Left renal pelvis (tissue), 4 donors: ENCODE data around the gene TBL1XR1. TPM values are rescaled to one million over a fixed set of nuclear protein-coding genes. Genes with fewer than 3 reads are reported as not detected.
"Not testable (repeated sequence)": the region's sequence is repeated elsewhere in the genome, so short reads cannot be mapped to it uniquely, and the experiment has no call there.

ENCODE experiments used
- DNase-seq, 4 donors: peaks; one replicate each; pipeline ENCODE4 v3.0.0-alpha.2; 2013; ENCODE audit warnings: low read depth in 4 of 4, low spot score in 3 of 4
- polyA plus RNA-seq, 4 donors: library from polyadenylated mRNA; unstranded; fragments of 120-200 nt; gene quantifications; one replicate each; pipeline ENCODE4 v1.2.1, GENCODE V29; 2013; ENCODE audit not compliant: insufficient read length in 4 of 4

The TBL1XR1 gene
- polyA plus RNA-seq, 4 donors: 100 to 160 (median 147) TPM

DNA sequence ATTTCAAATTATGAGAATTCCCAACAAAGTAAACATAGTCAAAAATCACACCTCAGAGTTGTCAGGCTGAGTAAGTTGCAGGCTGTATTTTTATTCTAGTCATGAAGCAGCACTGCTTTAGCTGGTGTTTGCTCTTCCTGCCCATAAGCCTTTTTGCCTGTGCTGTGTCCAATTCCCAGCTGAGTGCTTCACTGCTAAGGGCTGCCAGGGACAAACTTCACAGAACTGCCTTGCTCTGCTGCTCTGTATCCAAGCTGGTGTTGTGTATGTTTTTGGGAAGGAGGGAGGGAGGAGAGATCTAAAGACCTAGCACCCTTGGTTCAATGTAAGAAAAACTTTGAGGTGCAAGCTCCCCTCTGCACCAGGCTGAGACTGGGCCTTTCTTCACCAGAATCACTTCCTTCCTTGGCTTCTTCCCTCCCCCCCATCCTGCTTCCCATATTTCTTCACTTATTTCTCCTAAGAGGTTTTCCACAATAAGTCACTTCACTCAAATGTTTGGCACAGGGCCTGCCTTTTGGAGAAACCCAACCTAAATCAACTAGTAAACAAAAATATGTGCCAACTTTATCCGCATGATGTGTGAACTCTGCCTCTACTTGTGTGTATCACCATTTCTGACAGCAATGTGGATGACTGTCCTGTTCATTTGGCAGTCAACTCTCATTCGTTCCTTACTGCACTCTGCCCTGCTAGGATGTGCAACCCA is 156.1 kb downstream of the TBL1XR1 start:
- no peak for DNase-seq

DNA sequence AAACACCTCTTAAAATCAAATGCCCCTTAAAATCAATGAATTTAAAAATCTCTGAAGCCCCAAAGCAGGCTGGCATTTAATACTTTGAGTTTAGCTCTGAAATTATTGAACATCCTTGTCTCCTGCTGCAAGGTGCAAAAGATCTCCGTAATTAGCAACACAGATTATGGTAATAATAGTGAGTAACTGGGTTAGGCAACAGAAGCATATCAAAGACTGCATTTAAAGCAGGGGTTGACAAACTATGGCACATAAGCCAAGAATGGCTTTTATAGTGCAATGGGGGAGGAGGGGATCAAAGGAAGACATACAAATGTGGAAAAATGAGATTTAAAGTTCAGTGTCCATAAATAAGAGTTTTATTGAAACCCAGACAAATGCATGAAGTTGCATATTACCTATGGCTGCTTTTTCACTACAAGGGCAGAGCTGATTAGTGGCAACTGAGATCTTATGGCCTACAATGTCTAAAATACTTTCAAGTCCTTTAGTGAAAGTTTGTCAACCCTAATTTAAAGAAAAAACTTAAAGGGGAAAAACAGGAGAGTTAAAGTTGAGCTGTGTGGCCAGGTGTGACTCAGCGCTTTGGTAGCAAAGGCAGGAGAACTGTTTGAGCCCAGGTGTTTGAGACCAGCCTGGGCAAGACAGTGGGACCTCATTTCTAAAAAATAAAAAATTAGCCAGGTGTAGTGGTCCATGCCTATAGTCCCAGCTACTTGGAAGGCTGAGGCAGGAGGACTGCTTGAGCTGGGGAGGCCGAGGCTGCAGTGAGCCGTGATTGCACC is 157.6 kb downstream of the TBL1XR1 start:
- no peak for DNase-seq

- DNase-seq: no peak
Measured at GRCh38 chr3:177037241-177037640, 160.0 kb downstream of the TBL1XR1 start.

- no peak for DNase-seq
Measured at GRCh38 chr3:177035676-177036075, 161.6 kb downstream of the TBL1XR1 start.

DNA sequence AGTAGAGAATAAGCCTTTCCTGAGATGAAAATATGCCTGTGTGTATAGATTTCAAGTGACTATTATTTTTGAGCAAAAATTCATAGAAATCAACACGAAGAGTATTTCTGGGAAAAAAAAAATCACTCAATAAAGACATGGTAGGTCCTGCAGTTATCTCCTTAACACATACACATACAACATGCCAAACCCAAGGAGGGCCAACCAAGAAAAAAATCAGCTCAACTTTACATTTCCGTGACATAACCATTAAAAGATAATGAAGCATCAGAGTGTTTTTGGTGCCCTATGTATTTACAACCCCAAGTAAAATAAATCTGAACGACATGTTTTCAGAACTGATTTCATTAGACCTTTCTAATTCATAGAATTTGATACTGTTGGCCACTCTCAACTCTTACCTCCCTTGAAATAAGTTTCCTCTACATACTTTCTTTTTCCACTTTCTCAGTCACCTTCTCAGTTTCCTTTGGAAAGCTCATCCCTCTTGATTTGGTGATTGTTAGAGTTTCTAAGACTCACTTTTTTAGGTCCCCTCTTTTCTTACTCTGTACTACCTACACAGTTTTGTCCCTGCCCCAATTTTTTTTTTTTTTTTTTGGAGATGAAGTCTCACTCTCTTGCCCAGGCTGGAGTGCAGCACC is 162.3 kb downstream of the TBL1XR1 start:
- DNase-seq: no peak

DNA sequence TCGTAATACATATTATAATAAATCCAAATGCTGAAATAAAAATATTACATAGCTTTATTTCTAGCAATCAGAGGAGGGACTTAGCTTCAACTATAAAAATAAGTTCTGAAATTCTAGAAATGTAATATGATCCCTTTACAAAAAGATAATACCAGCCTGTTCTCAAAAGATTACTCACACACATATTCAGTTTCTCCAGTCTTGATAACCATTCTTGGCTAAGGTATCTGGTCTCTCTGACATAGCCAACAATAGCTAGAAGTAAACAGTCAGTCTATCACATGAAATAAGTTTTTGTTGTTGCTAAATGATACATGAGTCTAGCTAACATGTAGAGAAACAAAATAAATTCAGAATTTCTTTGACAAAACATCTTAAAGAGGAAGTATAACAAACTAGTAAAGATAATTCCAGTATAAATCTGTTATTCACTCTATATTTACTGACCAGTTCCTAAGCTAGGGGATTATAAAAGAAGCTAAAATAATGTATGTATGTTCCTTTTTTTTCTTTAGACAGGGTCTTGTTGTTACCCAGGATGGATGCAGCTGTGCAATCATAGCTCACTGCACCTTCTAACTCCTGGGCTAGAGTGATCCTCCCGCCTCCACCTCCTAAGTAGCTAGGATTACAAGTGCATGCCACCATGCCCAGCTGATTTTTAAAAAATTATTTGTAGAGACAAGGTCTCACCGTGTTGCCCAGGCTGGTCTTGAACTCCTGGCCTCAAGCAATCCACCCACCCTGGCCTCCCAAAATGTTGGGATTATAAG is 170.6 kb downstream of the TBL1XR1 start:
- DNase-seq: no peak

DNA sequence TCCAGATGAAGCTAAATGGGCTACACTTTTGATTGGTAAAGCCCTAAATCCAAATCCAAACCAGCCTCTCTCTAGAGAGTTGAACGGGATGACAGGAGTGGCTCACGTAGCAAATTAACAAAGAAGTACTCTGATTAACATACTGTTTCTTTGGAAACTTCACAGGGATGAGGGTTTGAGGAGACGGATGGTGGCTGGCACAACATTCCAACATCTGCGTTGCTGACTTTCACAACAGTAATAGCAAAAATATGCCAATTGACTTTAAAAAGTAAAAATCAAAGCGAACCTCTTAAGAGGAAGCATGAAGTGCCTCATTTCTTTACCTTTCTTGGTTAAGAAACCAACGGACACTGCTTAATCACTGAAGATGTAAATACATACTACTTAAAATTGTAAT is 181.4 kb downstream of the TBL1XR1 start:
- DNase-seq: no peak

DNA sequence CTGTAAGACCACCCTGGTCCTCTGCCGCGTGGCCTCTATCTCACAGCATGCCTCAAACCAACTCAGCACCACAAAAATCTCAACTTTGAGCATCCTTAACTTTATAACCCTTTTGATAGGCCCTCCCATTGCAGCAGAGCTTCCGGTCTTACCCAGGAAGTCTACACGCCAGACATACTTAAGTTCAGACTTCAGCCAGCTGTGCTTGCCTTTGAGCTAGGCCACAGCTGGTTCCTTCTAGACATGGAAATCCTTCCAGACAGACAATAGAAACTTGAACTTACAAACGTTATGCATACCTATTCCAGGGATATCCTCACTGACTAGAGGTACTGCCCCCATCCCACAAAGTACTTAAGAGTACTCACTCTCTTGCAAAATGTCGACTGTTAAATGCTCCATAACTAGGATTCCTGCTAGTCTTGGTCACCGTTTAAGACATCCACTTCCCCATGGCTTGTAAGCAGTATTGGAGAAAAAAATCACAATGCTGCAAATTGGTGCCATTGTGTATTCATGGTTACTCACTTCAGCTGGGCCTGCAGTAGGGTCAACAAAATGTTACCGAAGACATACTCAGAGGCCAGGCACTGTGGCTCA is 183.5 kb downstream of the TBL1XR1 start:
- no peak for DNase-seq

DNA sequence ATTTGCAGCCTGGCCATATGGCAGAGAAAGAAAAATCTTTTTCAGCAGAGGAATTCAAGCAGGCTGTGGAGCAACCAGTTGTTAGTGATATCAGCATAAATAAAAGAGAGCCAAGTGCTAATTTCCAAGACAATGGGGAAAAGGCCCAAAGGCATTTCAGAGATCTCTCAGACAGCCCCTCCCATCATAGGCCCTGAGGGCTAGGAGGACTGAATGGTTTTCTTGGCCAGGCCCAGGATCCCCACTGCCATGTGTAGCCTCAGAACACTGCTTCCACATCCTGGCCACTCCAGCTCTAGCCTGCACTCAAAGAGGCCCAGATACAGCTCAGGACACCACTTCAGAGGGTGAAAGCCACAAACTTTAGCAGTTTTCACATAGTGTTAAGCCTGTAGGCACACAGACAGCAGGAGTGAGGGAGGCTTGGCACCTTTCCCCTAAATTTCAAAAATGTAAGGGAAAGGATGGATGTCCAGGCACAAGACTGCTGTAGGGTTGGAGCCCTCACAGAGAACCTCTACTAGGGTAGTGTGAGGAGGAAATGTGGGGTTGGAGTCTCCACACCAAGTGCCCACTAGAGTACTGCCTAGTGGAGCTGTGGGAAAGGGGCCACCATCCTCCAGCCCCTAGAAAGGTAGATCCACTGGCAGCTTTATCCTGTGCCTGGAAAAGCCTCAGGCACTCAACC is 191.4 kb downstream of the TBL1XR1 start:
- no peak for DNase-seq

GRCh38 chr3:177000159-177000558 is 197.1 kb downstream of the TBL1XR1 start:
- DNase-seq: not testable (repeated sequence)

DNA sequence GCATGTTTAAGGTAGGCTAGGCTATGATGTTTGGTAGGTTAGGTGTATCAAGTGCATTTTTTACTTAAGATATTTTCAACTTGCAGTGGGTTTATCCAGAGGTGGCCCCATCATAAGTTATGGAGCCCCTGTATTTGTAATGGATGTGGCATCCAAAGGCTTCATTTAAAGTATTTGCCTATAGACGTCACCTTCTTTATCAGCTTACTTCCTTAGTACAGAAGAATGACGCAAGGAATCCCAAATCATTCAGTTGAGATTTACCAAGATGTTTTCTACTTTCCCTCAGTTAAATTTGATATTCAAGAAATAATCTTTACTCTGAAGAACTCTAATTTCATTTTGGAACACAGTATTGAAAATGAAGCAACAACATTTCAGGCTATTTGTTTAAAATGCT is 201.3 kb downstream of the TBL1XR1 start:
- DNase-seq: no peak

GRCh38 chr3:176994891-176995781 is 202.1 kb downstream of the TBL1XR1 start:
- DNase-seq: no peak

GRCh38 chr3:176994393-176994792 is 202.9 kb downstream of the TBL1XR1 start:
- no peak for DNase-seq

- DNase-seq: no peak
Measured at GRCh38 chr3:176992978-176993377, 204.3 kb downstream of the TBL1XR1 start.

GRCh38 chr3:176992565-176992964 is 204.7 kb downstream of the TBL1XR1 start:
- DNase-seq: no peak

- no peak for DNase-seq
Measured at GRCh38 chr3:176988795-176989194, 208.5 kb downstream of the TBL1XR1 start.

- DNase-seq: no peak
Measured at GRCh38 chr3:176987901-176988650, 209.2 kb downstream of the TBL1XR1 start.

DNA sequence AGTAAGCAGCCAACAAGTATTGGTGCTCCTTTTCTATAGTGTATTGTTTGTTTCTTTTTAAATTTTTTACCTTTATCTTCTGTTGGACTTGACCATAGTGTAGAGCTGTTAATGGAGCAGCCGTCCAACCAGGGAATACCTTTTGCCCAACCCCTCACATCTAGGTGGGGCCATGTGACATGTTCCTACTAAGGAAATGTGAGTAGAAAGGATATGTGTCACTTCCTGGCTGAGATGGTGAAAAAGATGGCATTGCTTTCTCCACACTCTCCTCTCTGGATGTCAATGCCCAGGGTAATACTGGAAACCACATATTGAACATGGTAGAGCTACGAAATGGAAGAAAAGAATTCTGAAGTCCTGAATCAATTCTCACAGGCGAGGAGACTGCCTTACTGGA is 218.8 kb downstream of the TBL1XR1 start:
- no peak for DNase-seq
